Measurements from ENCODE around the gene SLC5A4. TPM values are rescaled to one million over a fixed set of nuclear protein-coding genes. Genes with fewer than 3 reads are reported as not detected.
"Not testable (repeated sequence)": the region's sequence is repeated elsewhere in the genome, so short reads cannot be mapped to it uniquely, and the experiment has no call there.

SLC5A4 gene
- total RNA-seq = 2.0 TPM
- polyA plus RNA-seq (ENCODE audit: insufficient read depth, low read depth, low replicate concordance) = not detected
- long read RNA-seq, donor 1 = 0 reads
- long read RNA-seq, donor 2 = 0 reads
- long read RNA-seq, donor 3 = 0 reads
- long read RNA-seq, donor 4 = 0 reads
- long read RNA-seq, donor 5 = 0 reads
- long read RNA-seq, donor 6 = 0 reads
- long read RNA-seq, donor 7 = 0 reads
- long read RNA-seq, donor 8 = 0 reads
- long read RNA-seq, donor 9 = 0 reads
- long read RNA-seq, donor 10 = 0 reads

GRCh38 chr22:32255217-32255616 lies at the start of gene SLC5A4:
SLC5A4 (minus strand) TSS chr22:32255347; CDS start chr22:32255329, 18 bp downstream.
- DNase-seq (no peak), FAIRE-seq (no peak)
- no peak within 1 kb of the TSS for H3K9ac ChIP-seq (ENCODE audit: low read length in 3 of 3)
- H3K9me3 ChIP-seq (ENCODE audit: control insufficient read depth in 2 of 3, insufficient read depth in 1 of 3, low read length in 3 of 3) = no peaks in the 10 kb centered on the region
- H3K27ac ChIP-seq (ENCODE audit: low read depth in 2 of 2, low read length in 2 of 2) = no peak within 1 kb of the TSS
- no peaks in the 10 kb centered on the region for H3K4me1 ChIP-seq (ENCODE audit: control insufficient read depth in 2 of 3, insufficient read depth in 2 of 3, low read depth in 1 of 3, low read length in 3 of 3)
- no peaks in the 10 kb centered on the region for H3K36me3 ChIP-seq (ENCODE audit: control insufficient read depth in 2 of 3, insufficient read depth in 3 of 3, low read length in 3 of 3)
- intact Hi-C loops (cut with DNase I) = no loop called here
- TF ChIP-seq CTCF (IDR thresholded peaks at IDR 0.05; ENCODE audit: borderline replicate concordance, extremely low read depth, insufficient read depth) = no peak
- no peak within 1 kb of the TSS for H3K4me3 ChIP-seq (ENCODE audit: low read length in 3 of 3)
- no peaks in the 10 kb centered on the region for H3K27me3 ChIP-seq (ENCODE audit: control insufficient read depth, insufficient read depth, low read length)

DNA sequence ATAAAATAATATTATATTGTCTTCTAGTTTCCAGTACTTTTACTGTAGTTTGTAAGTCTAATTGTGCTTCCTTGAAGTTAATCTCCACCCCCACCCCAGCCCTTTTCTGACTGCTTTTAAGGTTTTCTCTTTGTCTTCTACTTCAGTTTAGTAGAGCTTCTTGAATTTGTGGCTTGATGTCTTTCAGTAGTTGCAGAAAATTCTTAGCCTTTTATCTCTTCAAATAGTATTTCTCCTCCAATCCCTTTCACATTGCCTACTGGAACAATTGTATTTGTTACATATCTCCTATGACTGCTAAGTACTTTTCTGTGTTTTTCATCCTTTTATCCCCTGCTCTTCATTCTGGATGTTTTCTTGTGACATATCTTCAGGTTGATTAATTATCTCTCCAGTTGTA lies 38.8 kb upstream of the SLC5A4 start:
- DNase-seq; H3K27ac ChIP-seq (ENCODE audit: low read depth in 2 of 2, low read length in 2 of 2); H3K4me3 ChIP-seq (ENCODE audit: low read length in 3 of 3); H3K4me1 ChIP-seq (ENCODE audit: control insufficient read depth in 2 of 3, insufficient read depth in 2 of 3, low read depth in 1 of 3, low read length in 3 of 3); intact Hi-C loops (cut with DNase I); H3K27me3 ChIP-seq (ENCODE audit: control insufficient read depth, insufficient read depth, low read length); H3K9me3 ChIP-seq (ENCODE audit: control insufficient read depth in 2 of 3, insufficient read depth in 1 of 3, low read length in 3 of 3); H3K9ac ChIP-seq (ENCODE audit: low read length in 3 of 3); H3K36me3 ChIP-seq (ENCODE audit: control insufficient read depth in 2 of 3, insufficient read depth in 3 of 3, low read length in 3 of 3); FAIRE-seq: not testable (repeated sequence)

DNA sequence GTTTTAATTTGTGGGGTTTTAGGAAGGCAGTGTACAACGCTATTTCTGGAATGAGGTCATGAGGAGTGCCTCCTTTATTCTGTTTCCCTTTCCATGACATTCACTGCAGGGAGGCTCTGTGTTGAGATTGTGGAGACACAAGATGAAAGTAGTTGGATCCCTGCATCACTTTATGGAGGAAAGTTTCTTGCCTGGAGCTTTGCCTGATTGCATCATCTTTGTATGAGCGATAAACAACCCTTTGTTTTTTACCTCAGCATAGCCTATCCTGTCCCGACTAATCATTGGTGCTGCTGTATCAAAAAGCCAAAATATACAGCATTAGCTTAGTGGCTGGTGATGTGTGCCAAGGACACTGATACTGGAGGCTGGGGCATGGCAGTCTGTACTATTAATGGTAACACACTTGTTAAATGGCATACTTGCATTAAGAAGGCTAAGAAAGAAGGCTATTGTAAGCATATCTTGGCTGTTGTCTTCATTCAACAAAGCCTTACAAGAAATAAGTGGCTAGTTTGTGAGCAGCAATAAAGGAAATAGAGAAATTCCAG lies 31.2 kb upstream of the SLC5A4 start:
- no peaks in the 10 kb centered on the region for H3K36me3 ChIP-seq (ENCODE audit: control insufficient read depth in 2 of 3, insufficient read depth in 3 of 3, low read length in 3 of 3)
- H3K27ac ChIP-seq (ENCODE audit: low read depth in 2 of 2, low read length in 2 of 2) = no peak overlapping the region
- no peaks in the 10 kb centered on the region for H3K4me1 ChIP-seq (ENCODE audit: control insufficient read depth in 2 of 3, insufficient read depth in 2 of 3, low read depth in 1 of 3, low read length in 3 of 3)
- DNase-seq (no peak), FAIRE-seq (no peak)
- no peak overlapping the region for H3K9ac ChIP-seq (ENCODE audit: low read length in 3 of 3)
- H3K9me3 ChIP-seq (ENCODE audit: control insufficient read depth in 2 of 3, insufficient read depth in 1 of 3, low read length in 3 of 3) = peaks cover 0 to 4% (median 0%) of the 10 kb centered on the region in 3 donors
- H3K4me3 ChIP-seq (ENCODE audit: low read length in 3 of 3) = no peak overlapping the region
- no peaks in the 10 kb centered on the region for H3K27me3 ChIP-seq (ENCODE audit: control insufficient read depth, insufficient read depth, low read length)
- TF ChIP-seq CTCF (IDR thresholded peaks at IDR 0.05; ENCODE audit: borderline replicate concordance, extremely low read depth, insufficient read depth) = no peak
- intact Hi-C loops (cut with DNase I) = no loop called here

DNA sequence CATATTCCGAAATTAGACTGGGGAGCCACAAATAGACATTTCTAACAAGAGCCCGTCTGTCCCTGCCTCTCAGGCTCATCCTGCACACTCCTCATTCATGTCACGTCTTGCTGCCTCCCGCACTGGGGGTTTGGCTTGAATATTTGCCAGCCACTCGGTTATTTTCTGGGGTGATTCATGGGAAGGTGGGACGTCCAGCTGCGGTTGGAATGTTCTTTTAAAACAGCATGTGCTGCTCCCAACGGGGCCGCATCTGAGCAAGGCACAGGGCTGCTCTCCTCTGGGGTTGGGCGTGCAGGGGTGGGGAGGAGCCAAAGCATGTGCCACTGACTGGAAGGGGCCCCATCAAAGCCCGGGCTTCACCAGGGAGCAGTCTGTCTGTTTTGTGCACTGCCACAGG lies 25.9 kb upstream of the SLC5A4 start:
- no peak overlapping the region for H3K4me3 ChIP-seq (ENCODE audit: low read length in 3 of 3)
- intact Hi-C loops (cut with DNase I) = no loop called here
- FAIRE-seq (no peak), DNase-seq (peak in 1 of 5 donors; percentile 17)
- no peaks in the 10 kb centered on the region for H3K36me3 ChIP-seq (ENCODE audit: control insufficient read depth in 2 of 3, insufficient read depth in 3 of 3, low read length in 3 of 3)
- H3K4me1 ChIP-seq (ENCODE audit: control insufficient read depth in 2 of 3, insufficient read depth in 2 of 3, low read depth in 1 of 3, low read length in 3 of 3) = no peaks in the 10 kb centered on the region
- no peaks in the 10 kb centered on the region for H3K27me3 ChIP-seq (ENCODE audit: control insufficient read depth, insufficient read depth, low read length)
- H3K9ac ChIP-seq (ENCODE audit: low read length in 3 of 3) = no peak overlapping the region
- no peak overlapping the region for H3K27ac ChIP-seq (ENCODE audit: low read depth in 2 of 2, low read length in 2 of 2)
- peaks cover 0 to 4% (median 0%) of the 10 kb centered on the region in 3 donors for H3K9me3 ChIP-seq (ENCODE audit: control insufficient read depth in 2 of 3, insufficient read depth in 1 of 3, low read length in 3 of 3)
- TF ChIP-seq CTCF (IDR thresholded peaks at IDR 0.05; ENCODE audit: borderline replicate concordance, extremely low read depth, insufficient read depth) = no peak

DNA sequence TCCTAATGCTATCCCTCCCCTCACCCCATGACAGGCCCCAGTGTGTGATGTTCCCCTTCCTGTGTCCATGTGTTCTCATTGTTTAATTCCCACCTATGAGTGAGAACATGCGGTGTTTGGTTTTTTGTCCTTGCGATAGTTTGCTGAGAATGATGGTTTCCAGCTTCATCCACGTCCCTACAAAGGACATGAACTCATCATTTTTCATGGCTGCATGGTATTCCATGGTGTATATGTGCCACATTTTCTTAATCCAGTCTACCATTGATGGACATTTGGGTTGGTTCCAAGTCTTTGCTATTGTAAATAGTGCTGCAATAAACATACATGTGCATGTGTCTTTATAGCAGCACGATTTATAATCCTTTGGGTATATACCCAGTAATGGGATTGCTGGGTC lies 20.2 kb upstream of the SLC5A4 start:
- H3K4me1 ChIP-seq (ENCODE audit: control insufficient read depth in 2 of 3, insufficient read depth in 2 of 3, low read depth in 1 of 3, low read length in 3 of 3); FAIRE-seq; H3K9ac ChIP-seq (ENCODE audit: low read length in 3 of 3); H3K9me3 ChIP-seq (ENCODE audit: control insufficient read depth in 2 of 3, insufficient read depth in 1 of 3, low read length in 3 of 3); H3K27ac ChIP-seq (ENCODE audit: low read depth in 2 of 2, low read length in 2 of 2); H3K4me3 ChIP-seq (ENCODE audit: low read length in 3 of 3); intact Hi-C loops (cut with DNase I); DNase-seq; H3K36me3 ChIP-seq (ENCODE audit: control insufficient read depth in 2 of 3, insufficient read depth in 3 of 3, low read length in 3 of 3); H3K27me3 ChIP-seq (ENCODE audit: control insufficient read depth, insufficient read depth, low read length): not testable (repeated sequence)
